WTC11 (cell line): Measurements from ENCODE around the gene SVOP.

Experiments used
- ATF2 ChIP-seq: sonication (generic); formaldehyde crosslinking; IDR thresholded peaks from 2 replicates; pipeline ENCODE4 v1.8.1; 2022; ENCODE audit warnings: low read depth, missing genetic modification reagents, borderline replicate concordance
- CTCF ChIP-seq: fragments of 200-600 bp; IDR thresholded peaks from 2 replicates; pipeline ENCODE4 v1.8.0; 2022; ENCODE audit warnings: antibody characterized with exemption
- TEAD1 ChIP-seq: sonication (generic); formaldehyde crosslinking; IDR thresholded peaks from 2 replicates; pipeline ENCODE4 v1.8.0; 2022; ENCODE audit warnings: mild to moderate bottlenecking, missing genetic modification reagents

- TF ChIP-seq TEAD1 (CRISPR knock-in tag) (no peak), CTCF (no peak), ATF2 (CRISPR knock-in tag) (no peak)
These were observed 105.2 kb downstream of the SVOP start for GRCh38 chr12:108915632-108916133.
